Fibroblast of pulmonary artery (primary cell): ENCODE measurements around the gene NRAS.
"Not testable (repeated sequence)": the region's sequence is repeated elsewhere in the genome, so short reads cannot be mapped to it uniquely, and the experiment has no call there.

Experiments used
- DNase-seq: peaks from one replicate; pipeline ENCODE4 v3.0.0-alpha.2; 2010; ENCODE audit warnings: low read depth
- H3K4me3 ChIP-seq: replicated peaks from 2 replicates; pipeline ENCODE4 v1.5.1; 2011; ENCODE audit warnings: low read depth, mild to moderate bottlenecking, control low read depth, low read length, moderate library complexity
- CTCF ChIP-seq: IDR thresholded peaks from 2 replicates; pipeline ENCODE4 v1.5.1; 2011; ENCODE audit warnings: mild to moderate bottlenecking, control low read depth, low read length, inconsistent platforms; ENCODE audit errors: missing control alignments

NRAS gene

DNA sequence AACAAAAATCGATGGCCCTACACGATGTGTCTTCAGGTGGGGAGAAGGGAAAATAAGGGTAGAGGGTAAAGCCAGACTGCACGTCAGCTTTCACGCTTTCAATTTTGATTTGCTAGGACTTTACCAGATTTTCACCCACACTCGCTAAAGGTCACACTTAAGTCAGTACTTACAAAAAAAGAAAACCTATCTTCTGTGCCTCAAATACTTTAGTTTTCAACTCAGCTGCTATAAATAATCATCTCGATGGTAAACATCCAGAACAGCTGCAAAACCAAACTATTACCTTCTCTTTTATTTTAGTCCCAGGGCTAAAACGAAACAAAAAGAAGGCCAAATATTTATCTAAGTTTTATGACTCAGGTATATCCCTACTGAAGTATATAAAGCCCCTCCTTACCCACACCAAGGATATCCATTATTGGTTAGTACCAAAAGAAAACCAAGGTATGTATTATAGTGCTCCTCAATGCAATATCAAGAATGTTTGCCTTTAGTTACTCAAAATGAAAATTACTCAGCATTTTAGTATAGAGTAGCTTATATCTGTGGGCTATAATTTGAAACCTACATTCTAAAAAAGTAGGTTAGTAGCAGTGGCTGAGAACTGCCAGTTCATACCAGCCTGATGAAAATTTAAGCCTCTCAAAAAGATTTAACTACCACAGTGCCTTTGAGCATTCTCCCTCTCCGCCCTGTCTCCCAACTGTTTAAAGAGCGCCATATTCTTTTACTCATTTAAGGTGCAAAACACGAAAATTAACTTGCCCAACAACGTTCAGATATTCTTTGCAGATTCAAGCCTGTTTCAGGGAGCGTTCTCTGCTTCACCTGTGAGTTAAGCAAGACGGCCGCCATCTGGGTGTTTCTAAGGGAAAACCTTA lies 39.7 kb upstream of the NRAS start:
- peak overlapping the region; percentile 99 for H3K4me3 ChIP-seq
- TF ChIP-seq CTCF: no peak
- DNase-seq: no peak

GRCh38 chr1:114755006-114755931 lies 38.7 kb upstream of the NRAS start:
- H3K4me3 ChIP-seq: peak overlapping the region; percentile 99
- DNase-seq: no peak
- TF ChIP-seq CTCF: no peak

- DNase-seq, H3K4me3 ChIP-seq: not testable (repeated sequence)
Measured at GRCh38 chr1:114753702-114754101, 37.1 kb upstream of the NRAS start.

- no peak for TF ChIP-seq CTCF
- DNase-seq: no peak
- no peak overlapping the region for H3K4me3 ChIP-seq
Measured at GRCh38 chr1:114753143-114753542, 36.6 kb upstream of the NRAS start.

GRCh38 chr1:114750780-114751179 lies 34.2 kb upstream of the NRAS start:
- H3K4me3 ChIP-seq: no peak overlapping the region
- TF ChIP-seq CTCF: no peak
- no peak for DNase-seq

- H3K4me3 ChIP-seq: no peak overlapping the region
- no peak for TF ChIP-seq CTCF
- no peak for DNase-seq
Measured at GRCh38 chr1:114749835-114750234, 33.3 kb upstream of the NRAS start.

DNA sequence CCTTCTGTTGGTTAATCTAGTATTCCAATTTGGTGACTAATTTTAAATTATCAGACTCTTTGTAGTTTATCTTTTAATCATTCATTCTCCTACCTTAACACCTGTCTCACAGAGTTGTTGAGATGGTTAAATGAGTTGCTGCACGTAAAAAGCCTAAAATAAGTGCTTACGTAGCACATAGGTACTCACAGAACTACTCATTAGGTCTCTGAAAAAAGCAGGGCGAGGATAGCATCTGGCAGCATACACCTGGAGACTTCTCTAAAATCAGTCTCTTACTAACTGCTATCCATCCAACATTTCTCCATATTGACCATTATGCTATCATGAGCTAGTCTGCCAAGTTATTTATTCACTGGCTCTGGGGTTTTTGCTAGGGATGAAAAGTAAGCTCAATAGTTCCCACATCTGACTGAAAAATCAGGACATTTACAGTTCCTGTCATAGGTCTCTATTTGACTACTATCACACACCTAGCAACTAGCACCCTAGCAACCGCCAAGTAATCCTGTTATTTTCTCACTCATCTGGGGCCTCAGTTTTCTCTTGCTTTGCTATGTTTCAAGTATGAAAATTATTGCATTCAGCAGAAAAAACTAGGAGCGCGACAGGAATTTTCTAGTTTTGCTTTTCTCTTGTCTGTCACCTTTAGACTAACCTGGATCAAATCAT lies 30.0 kb upstream of the NRAS start:
- no peak overlapping the region for H3K4me3 ChIP-seq
- no peak for TF ChIP-seq CTCF
- DNase-seq: no peak
